PC-3 (cell line): Measurements from ENCODE around the gene SGSH. TPM values are rescaled to one million over a fixed set of nuclear protein-coding genes. Genes with fewer than 3 reads are reported as not detected.
"Not testable (repeated sequence)": the region's sequence is repeated elsewhere in the genome, so short reads cannot be mapped to it uniquely, and the experiment has no call there.

Experiments
- ATAC-seq: fragments of 200-7000 bp; cut with Tn5 transposase; 2 replicates; pipeline ENCODE4 v1.9.1; 2020; ENCODE audit warnings: mild to moderate bottlenecking, moderate library complexity
- BruUV-seq: library from RNA; stranded (reverse); fragments of 400-500 nt; replicated peaks from 2 replicates; lab custom pipeline; 2021; lab: Mats Ljungman, UMichigan
- CTCF ChIA-PET: fragments of 300-600 bp; sonication (Branson Sonifier 250); formaldehyde crosslinking; loops from one replicate; lab custom pipeline; 2022; ENCODE audit warnings: antibody characterized with exemption; lab: Charles Lee
- POLR2A ChIA-PET: fragments of 300-600 bp; sonication (Branson Sonifier 250); formaldehyde crosslinking; loops from one replicate; lab custom pipeline; 2022; ENCODE audit warnings: antibody characterized with exemption; ENCODE audit not compliant: unreplicated experiment; lab: Charles Lee
- DNase-seq: peaks from one replicate; pipeline ENCODE4 v3.0.0-alpha.2; 2015
- H2AFZ ChIP-seq: fragments of 300-600 bp; sonication (generic); 2 replicates; pipeline ENCODE4 v1.6.0; 2016; ENCODE audit warnings: antibody characterized with exemption, low read length
- H3F3A ChIP-seq: fragments of 300-600 bp; sonication (generic); one replicate; pipeline ENCODE4 v1.6.0; 2017; ENCODE audit warnings: antibody characterized with exemption, low read length, control low read depth, mild to moderate bottlenecking; ENCODE audit not compliant: unreplicated experiment
- H3K27ac ChIP-seq: fragments of 300-600 bp; sonication (generic); 2 replicates; pipeline ENCODE4 v1.5.1; 2016; ENCODE audit warnings: mild to moderate bottlenecking, low read length
- H3K27me3 ChIP-seq: fragments of 300-600 bp; sonication (generic); 2 replicates; pipeline ENCODE4 v1.6.1; 2016; ENCODE audit warnings: low read length, mixed read lengths
- H3K36me3 ChIP-seq: fragments of 300-600 bp; sonication (generic); 2 replicates; pipeline ENCODE4 v1.6.1; 2016; ENCODE audit warnings: low read depth, mixed run types, low read length, mixed read lengths
- H3K4me1 ChIP-seq: fragments of 300-600 bp; sonication (generic); 2 replicates; pipeline ENCODE4 v1.5.1; 2016; ENCODE audit warnings: low read length; ENCODE audit not compliant: insufficient read depth
- H3K4me2 ChIP-seq: fragments of 300-600 bp; sonication (generic); 2 replicates; pipeline ENCODE4 v1.6.0; 2016; ENCODE audit warnings: low read length
- H3K4me3 ChIP-seq: fragments of 300-600 bp; sonication (generic); 2 replicates; pipeline ENCODE4 v1.5.1; 2016; ENCODE audit warnings: mild to moderate bottlenecking, low read length, mixed read lengths
- H3K79me2 ChIP-seq: fragments of 300-600 bp; sonication (generic); 2 replicates; pipeline ENCODE4 v1.6.1; 2017; ENCODE audit warnings: low read length, mixed read lengths
- H3K9ac ChIP-seq: fragments of 300-600 bp; sonication (generic); 2 replicates; pipeline ENCODE4 v1.6.0; 2016; ENCODE audit warnings: mild to moderate bottlenecking, low read length
- H3K9me2 ChIP-seq: fragments of 300-600 bp; sonication (generic); replicated peaks from 2 replicates; pipeline ENCODE4 v1.6.1; 2016; ENCODE audit warnings: mixed run types, low read length, mixed read lengths
- H3K9me3 ChIP-seq: fragments of 300-600 bp; sonication (generic); 2 replicates; pipeline ENCODE4 v1.6.1; 2016; ENCODE audit warnings: low read length, mixed read lengths
- H4K20me1 ChIP-seq: fragments of 300-600 bp; sonication (generic); 2 replicates; pipeline ENCODE4 v1.6.1; 2016; ENCODE audit warnings: low read length, mixed read lengths
- EZH2 ChIP-seq: fragments of 300-600 bp; sonication (generic); IDR thresholded peaks from one replicate; pipeline ENCODE4 v1.6.1; 2017; ENCODE audit warnings: antibody characterized with exemption, mild to moderate bottlenecking, low read length; ENCODE audit not compliant: unreplicated experiment
- EZH2phosphoT487 ChIP-seq: fragments of 300-600 bp; sonication (generic); IDR thresholded peaks from 2 replicates; pipeline ENCODE4 v1.6.1; 2018; ENCODE audit warnings: mild to moderate bottlenecking, antibody characterized with exemption, low read length, borderline replicate concordance
- intact Hi-C: fragments of 100-400 bp; cut with micrococcal nuclease; formaldehyde crosslinking; loops from 2 replicates; pipeline ENCODE4 v1.9.0; 2023
- total RNA-seq: library from RNA; depleted of rRNA; stranded (reverse); fragments of >200 nt; gene quantifications from 2 replicates; pipeline ENCODE4 v1.2.3, GENCODE V29; 2014
- TF ChIP-seq, protein P1 (sequence below): fragments of 300-600 bp; sonication (generic); conservative IDR thresholded peaks from 2 replicates; pipeline ENCODE4 v1.5.1; 2017; ENCODE audit warnings: antibody characterized with exemption, low read depth, mild to moderate bottlenecking, low read length

Gene SGSH
- total RNA-seq, 1 experiment from 2014 or later: 16.6 TPM

DNA sequence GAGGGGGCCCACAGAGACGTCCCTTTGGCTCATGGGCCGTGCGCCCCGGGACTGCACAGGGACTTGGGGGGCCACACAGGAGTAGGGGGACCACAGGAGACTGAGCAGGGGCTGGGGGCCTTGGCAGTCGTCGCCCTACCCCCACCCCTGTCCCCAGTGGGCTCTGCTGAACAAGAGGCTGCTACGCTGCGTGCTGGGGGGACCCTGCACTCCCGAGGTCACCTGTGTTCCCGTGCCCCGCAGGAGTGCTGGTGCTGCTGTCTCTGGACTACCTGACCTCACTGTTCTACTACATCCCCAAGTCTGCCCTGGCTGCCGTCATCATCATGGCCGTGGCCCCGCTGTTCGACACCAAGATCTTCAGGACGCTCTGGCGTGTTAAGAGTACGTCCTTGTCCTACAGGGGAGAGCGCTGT is 26.1 kb upstream of the SGSH start:
- H3K9ac ChIP-seq: no peak overlapping the region
- no peak overlapping the region for H3K27ac ChIP-seq
- ChIA-PET POLR2A (no interaction called here), CTCF (no interaction called here)
- H3K9me2 ChIP-seq: no peaks in the 10 kb centered on the region
- ATAC-seq: no peak
- H3K36me3 ChIP-seq: 0 out of 2 replicates have a peak, but pooled peaks cover 3% of the 10 kb centered on the region
- no peak for DNase-seq
- no peak for TF ChIP-seq EZH2
- TF ChIP-seq, protein P1, sequence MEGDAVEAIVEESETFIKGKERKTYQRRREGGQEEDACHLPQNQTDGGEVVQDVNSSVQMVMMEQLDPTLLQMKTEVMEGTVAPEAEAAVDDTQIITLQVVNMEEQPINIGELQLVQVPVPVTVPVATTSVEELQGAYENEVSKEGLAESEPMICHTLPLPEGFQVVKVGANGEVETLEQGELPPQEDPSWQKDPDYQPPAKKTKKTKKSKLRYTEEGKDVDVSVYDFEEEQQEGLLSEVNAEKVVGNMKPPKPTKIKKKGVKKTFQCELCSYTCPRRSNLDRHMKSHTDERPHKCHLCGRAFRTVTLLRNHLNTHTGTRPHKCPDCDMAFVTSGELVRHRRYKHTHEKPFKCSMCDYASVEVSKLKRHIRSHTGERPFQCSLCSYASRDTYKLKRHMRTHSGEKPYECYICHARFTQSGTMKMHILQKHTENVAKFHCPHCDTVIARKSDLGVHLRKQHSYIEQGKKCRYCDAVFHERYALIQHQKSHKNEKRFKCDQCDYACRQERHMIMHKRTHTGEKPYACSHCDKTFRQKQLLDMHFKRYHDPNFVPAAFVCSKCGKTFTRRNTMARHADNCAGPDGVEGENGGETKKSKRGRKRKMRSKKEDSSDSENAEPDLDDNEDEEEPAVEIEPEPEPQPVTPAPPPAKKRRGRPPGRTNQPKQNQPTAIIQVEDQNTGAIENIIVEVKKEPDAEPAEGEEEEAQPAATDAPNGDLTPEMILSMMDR: no peak
- TF ChIP-seq EZH2phosphoT487: no peak
- intact Hi-C loops: no loop called here
- no peak overlapping the region for H3K4me2 ChIP-seq
- no peak overlapping the region for H2AFZ ChIP-seq
- no peaks in the 10 kb centered on the region for H3K4me1 ChIP-seq
- no peaks in the 10 kb centered on the region for H3F3A ChIP-seq
- no peaks in the 10 kb centered on the region for H3K9me3 ChIP-seq
- no peaks in the 10 kb centered on the region for H3K27me3 ChIP-seq
- no TSS peak for BruUV-seq
- no peaks in the 10 kb centered on the region for H3K79me2 ChIP-seq
- H3K4me3 ChIP-seq: no peak overlapping the region
- H4K20me1 ChIP-seq: no peaks in the 10 kb centered on the region

DNA sequence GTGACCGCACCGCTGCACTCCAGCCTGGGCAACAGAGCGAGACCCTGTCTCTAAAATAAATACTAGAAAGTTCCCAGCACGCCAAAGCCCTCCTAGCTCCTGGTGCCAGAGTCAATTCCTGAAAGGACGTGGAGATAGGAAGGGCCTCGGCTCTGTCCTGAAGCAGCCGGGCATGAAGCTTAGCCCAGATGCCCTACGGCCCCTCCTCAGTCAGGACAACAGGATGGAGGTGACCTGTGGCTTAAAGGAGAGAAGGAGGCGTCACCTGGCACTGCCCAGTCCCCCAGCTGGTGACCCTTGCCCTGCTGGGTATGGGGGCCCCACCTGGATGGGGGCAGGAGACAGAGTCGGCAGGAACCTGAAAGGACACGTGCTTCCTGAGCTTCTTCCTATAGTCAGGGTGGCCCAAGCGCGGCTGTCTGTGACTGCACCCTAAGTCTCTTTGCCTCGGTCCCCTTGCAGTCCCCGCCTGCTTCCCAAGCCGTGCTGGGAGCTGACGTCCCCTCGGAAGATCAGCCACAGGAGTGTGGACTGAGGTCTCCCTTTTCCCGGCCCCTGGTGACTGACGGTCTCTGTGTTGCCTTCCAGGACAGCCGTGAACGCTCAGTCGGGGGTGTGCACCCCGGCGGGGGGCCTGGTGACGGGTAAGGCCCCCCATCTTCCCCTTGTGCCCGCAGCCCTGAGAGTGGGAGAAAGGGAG is 25.6 kb upstream of the SGSH start:
- TF ChIP-seq EZH2phosphoT487: no peak
- no peak for TF ChIP-seq EZH2
- TF ChIP-seq, protein P1: no peak
- Histone ChIP-seq H2AFZ (no peak overlapping the region), H3K9me3 (no peaks in the 10 kb centered on the region), H4K20me1 (no peaks in the 10 kb centered on the region), H3K9ac (no peak overlapping the region), H3K9me2 (no peaks in the 10 kb centered on the region), H3F3A (no peaks in the 10 kb centered on the region), H3K4me3 (no peak overlapping the region), H3K4me1 (no peaks in the 10 kb centered on the region), H3K27ac (no peak overlapping the region), H3K4me2 (no peak overlapping the region), H3K27me3 (no peaks in the 10 kb centered on the region), H3K79me2 (no peaks in the 10 kb centered on the region), H3K36me3 (0 out of 2 replicates have a peak, but pooled peaks cover 3% of the 10 kb centered on the region)
- POLR2A ChIA-PET: no interaction called here
- intact Hi-C loops: no loop called here
- no TSS peak for BruUV-seq
- CTCF ChIA-PET: no interaction called here
- no peak for ATAC-seq
- no peak for DNase-seq

DNA sequence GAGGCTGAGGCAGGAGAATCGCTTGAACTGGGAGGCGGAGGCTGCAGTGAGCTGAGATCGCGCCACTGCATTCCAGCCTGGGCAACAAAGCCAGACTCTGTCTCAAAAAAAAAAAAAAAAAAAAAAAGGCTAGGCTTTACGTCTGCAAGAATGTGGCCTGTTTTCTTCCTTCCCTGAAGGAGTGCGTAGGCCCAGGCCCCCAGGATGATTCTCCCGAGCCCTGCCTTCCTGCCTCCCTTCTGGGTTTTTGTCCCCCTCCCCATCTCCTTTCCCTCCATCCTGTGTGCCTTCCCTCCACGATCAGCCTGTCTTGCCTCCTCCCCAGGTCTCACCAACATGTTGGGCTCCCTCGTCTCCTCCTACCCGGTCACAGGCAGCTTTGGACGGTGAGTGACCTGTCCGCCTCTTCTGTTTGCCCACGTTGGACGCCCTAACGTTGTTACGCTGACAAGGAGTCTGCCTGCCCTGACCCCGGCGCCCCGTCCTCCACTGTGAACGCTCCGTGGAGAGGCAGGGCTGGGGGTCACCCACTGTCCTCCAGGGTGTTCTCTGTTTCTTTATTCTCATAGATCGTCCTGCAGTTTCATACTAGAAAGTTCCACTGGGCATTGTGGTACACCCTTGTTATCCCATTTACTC is 24.9 kb upstream of the SGSH start:
- no peak for DNase-seq
- H3K36me3 ChIP-seq: 0 out of 2 replicates have a peak, but pooled peaks cover 3% of the 10 kb centered on the region
- no peak overlapping the region for H3K4me3 ChIP-seq
- H2AFZ ChIP-seq: no peak overlapping the region
- no peak for ATAC-seq
- no peaks in the 10 kb centered on the region for H3K9me2 ChIP-seq
- H3K79me2 ChIP-seq: no peaks in the 10 kb centered on the region
- TF ChIP-seq EZH2 (no peak), EZH2phosphoT487 (no peak)
- TF ChIP-seq, protein P1: no peak
- CTCF ChIA-PET: no interaction called here
- POLR2A ChIA-PET: no interaction called here
- no peak overlapping the region for H3K4me2 ChIP-seq
- H3K9ac ChIP-seq: no peak overlapping the region
- BruUV-seq: no TSS peak
- H3K27me3 ChIP-seq: no peaks in the 10 kb centered on the region
- no peaks in the 10 kb centered on the region for H3K9me3 ChIP-seq
- H3K4me1 ChIP-seq: no peaks in the 10 kb centered on the region
- intact Hi-C loops: no loop called here
- no peaks in the 10 kb centered on the region for H4K20me1 ChIP-seq
- no peaks in the 10 kb centered on the region for H3F3A ChIP-seq
- no peak overlapping the region for H3K27ac ChIP-seq

DNA sequence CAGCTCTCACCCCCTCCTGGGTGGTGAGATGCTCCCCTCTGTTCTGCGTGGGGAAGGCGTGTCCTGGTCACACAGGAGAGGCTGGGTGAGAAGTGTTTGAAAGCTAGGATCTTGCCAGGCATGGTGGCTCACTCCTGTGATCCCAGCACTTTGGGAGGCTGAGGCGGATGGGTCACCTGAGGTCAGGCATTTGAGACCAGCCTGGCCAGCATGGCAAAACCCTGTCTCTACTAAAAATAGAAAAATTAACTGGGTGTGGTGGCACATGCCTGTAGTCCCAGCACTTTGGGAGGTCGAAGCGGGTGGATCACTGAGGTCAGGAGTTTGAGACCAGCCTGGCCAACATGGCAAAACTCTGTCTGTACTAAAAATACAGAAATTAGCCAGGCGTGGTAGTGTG is 24.3 kb upstream of the SGSH start:
- H3K27ac ChIP-seq, H3K9me3 ChIP-seq, H4K20me1 ChIP-seq, H2AFZ ChIP-seq, H3K4me1 ChIP-seq, H3F3A ChIP-seq, H3K9ac ChIP-seq, intact Hi-C loops, H3K79me2 ChIP-seq, H3K9me2 ChIP-seq, DNase-seq, POLR2A ChIA-PET, CTCF ChIA-PET, H3K27me3 ChIP-seq, H3K36me3 ChIP-seq, H3K4me3 ChIP-seq, ATAC-seq, H3K4me2 ChIP-seq, BruUV-seq: not testable (repeated sequence)
